SK-N-SH (cell line): ENCODE measurements around the gene FN3K. TPM values are rescaled to one million over a fixed set of nuclear protein-coding genes. Genes with fewer than 3 reads are reported as not detected.

Experiments used
- CTCF ChIA-PET: fragments of 300-600, 350-600 bp; formaldehyde crosslinking; extraction: SDS; loops from one replicate; lab custom pipeline; 2021; lab: Yijun Ruan, JAX
- POLR2A ChIA-PET: fragments of 350-600 bp; sonication (Branson Sonifier 250); formaldehyde crosslinking; extraction: SDS; loops from one replicate; lab custom pipeline; 2020; ENCODE audit warnings: antibody characterized with exemption, inconsistent platforms; lab: Yijun Ruan, JAX
- DNase-seq: peaks from one replicate; pipeline ENCODE4 v3.0.0; 2012
- H2AFZ ChIP-seq: fragments of 200-600 bp; sonication (generic); 2 replicates; pipeline ENCODE4 v1.8.1; 2016; ENCODE audit warnings: antibody characterized with exemption, mild to moderate bottlenecking, low read depth
- H3F3A ChIP-seq: fragments of 200-600 bp; sonication (generic); replicated peaks from 2 replicates; pipeline ENCODE3; 2016; ENCODE audit warnings: antibody characterized with exemption, mild to moderate bottlenecking; ENCODE audit not compliant: insufficient read depth
- H3K27ac ChIP-seq, 2 experiments: fragments of 200-500 bp in 1 of 2; fragments of 200-600 bp in 1 of 2; sonication (Bioruptor generic) in 1 of 2; sonication (generic), shearing (Covaris generic) in 1 of 2; 2 replicates each; pipeline versions ENCODE4 v1.5.1 to v1.6.1; 2014 to 2016; ENCODE audit warnings: low read depth in 2 of 2, inconsistent platforms in 1 of 2, low read length in 1 of 2, mild to moderate bottlenecking in 1 of 2, mixed read lengths in 1 of 2
- H3K27me3 ChIP-seq: fragments of 200-600 bp; sonication (generic), shearing (Covaris generic); 2 replicates; pipeline ENCODE4 v1.6.1; 2016; ENCODE audit warnings: mixed run types; ENCODE audit not compliant: insufficient read depth
- H3K36me3 ChIP-seq, 2 experiments: fragments of 200-500 bp in 1 of 2; fragments of 200-600 bp in 1 of 2; sonication (Bioruptor generic) in 1 of 2; sonication (generic) in 1 of 2; replicated peaks in 1 of 2; 2 replicates each; pipeline versions ENCODE3 to v1.5.1; 2014 to 2016; ENCODE audit warnings: low read length in 1 of 2, mild to moderate bottlenecking in 1 of 2; ENCODE audit not compliant: insufficient read depth in 2 of 2, control insufficient read depth in 1 of 2
- H3K4me1 ChIP-seq, 2 experiments: fragments of 200-500 bp in 1 of 2; fragments of 200-600 bp in 1 of 2; sonication (Bioruptor generic) in 1 of 2; sonication (generic), shearing (Covaris generic) in 1 of 2; 2 replicates each; pipeline versions ENCODE4 v1.5.1 to v1.6.1; 2014 to 2016; ENCODE audit warnings: low read depth in 1 of 2, low read length in 1 of 2, mixed run types in 1 of 2; ENCODE audit not compliant: insufficient read depth in 2 of 2, control insufficient read depth in 1 of 2
- H3K4me2 ChIP-seq: fragments of 200-600 bp; sonication (generic), shearing (Covaris generic); 2 replicates; pipeline ENCODE4 v1.6.1; 2017; ENCODE audit warnings: mixed run types
- H3K4me3 ChIP-seq, 2 experiments: fragments of 200-500 bp in 1 of 2; fragments of 200-600 bp in 1 of 2; sonication (Bioruptor generic) in 1 of 2; sonication (generic), shearing (Covaris generic) in 1 of 2; 2 replicates each; pipeline versions ENCODE4 v1.5.1 to v1.8.1; 2014 to 2016; ENCODE audit warnings: low read depth in 2 of 2, inconsistent platforms in 1 of 2, low read length in 1 of 2, mild to moderate bottlenecking in 1 of 2, mixed read lengths in 1 of 2, moderate library complexity in 1 of 2
- H3K79me2 ChIP-seq: fragments of 200-600 bp; sonication (generic); 2 replicates; pipeline ENCODE4 v1.8.1; 2017; ENCODE audit warnings: mild to moderate bottlenecking; ENCODE audit not compliant: insufficient read depth
- H3K9ac ChIP-seq: fragments of 200-600 bp; sonication (generic); 2 replicates; pipeline ENCODE4 v1.6.1; 2017; ENCODE audit warnings: mixed run types
- H3K9me2 ChIP-seq: fragments of 200-600 bp; sonication (generic); 2 replicates; pipeline ENCODE4 v1.6.1; 2017; ENCODE audit warnings: mixed run types
- H3K9me3 ChIP-seq: fragments of 200-600 bp; sonication (generic); 2 replicates; pipeline ENCODE4 v1.6.1; 2017; ENCODE audit warnings: mixed run types, mild to moderate bottlenecking, moderate library complexity
- H4K20me1 ChIP-seq: fragments of 200-600 bp; sonication (generic); 2 replicates; pipeline ENCODE4 v1.6.1; 2017; ENCODE audit warnings: mild to moderate bottlenecking, mixed run types; ENCODE audit not compliant: insufficient read depth
- ELF1 ChIP-seq: IDR thresholded peaks from 2 replicates; pipeline ENCODE4 v1.4.0; 2012
- EP300 ChIP-seq, 2 experiments: IDR thresholded peaks; 2 replicates each; pipeline versions ENCODE4 v1.4.0 to v1.6.1; 2012; ENCODE audit warnings: borderline replicate concordance in 1 of 2, low read depth in 1 of 2, low read length in 1 of 2
- EZH2phosphoT487 ChIP-seq: fragments of 200-600 bp; sonication (generic); IDR thresholded peaks from 2 replicates; pipeline ENCODE4 v1.6.1; 2017; ENCODE audit warnings: low read depth, mixed run types, mild to moderate bottlenecking, antibody characterized with exemption, moderate library complexity, borderline replicate concordance
- FOXJ3 ChIP-seq: sonication (generic); formaldehyde crosslinking; IDR thresholded peaks from 2 replicates; pipeline ENCODE4 v1.5.1; 2020; ENCODE audit warnings: mild to moderate bottlenecking, missing genetic modification reagents
- FOXM1 ChIP-seq: IDR thresholded peaks from 2 replicates; pipeline ENCODE4 v1.4.0; 2012; ENCODE audit warnings: low read depth, mild to moderate bottlenecking
- GABPA ChIP-seq: IDR thresholded peaks from 2 replicates; pipeline ENCODE4 v1.4.0; 2012; ENCODE audit warnings: low read depth, mild to moderate bottlenecking
- GATA2 ChIP-seq: sonication (generic); formaldehyde crosslinking; IDR thresholded peaks from 2 replicates; pipeline ENCODE4 v1.5.0; 2020; ENCODE audit warnings: mild to moderate bottlenecking, missing genetic modification reagents
- JUND ChIP-seq: IDR thresholded peaks from 2 replicates; pipeline ENCODE4 v1.4.0; 2012
- MAX ChIP-seq: IDR thresholded peaks from 2 replicates; pipeline ENCODE4 v1.4.0; 2012; ENCODE audit warnings: low read depth
- MXI1 ChIP-seq: IDR thresholded peaks from 2 replicates; pipeline ENCODE4 v1.6.1; 2012; ENCODE audit warnings: mild to moderate bottlenecking, low read depth, low read length, improper control_type of control experiment
- NRF1 ChIP-seq: IDR thresholded peaks from 2 replicates; pipeline ENCODE4 v1.6.1; 2012; ENCODE audit warnings: low read depth, mild to moderate bottlenecking, low read length
- RCOR1 ChIP-seq: fragments of 150-350 bp; IDR thresholded peaks from 2 replicates; pipeline ENCODE4 v1.6.1; 2017; ENCODE audit warnings: antibody characterized with exemption, low read length
- REST ChIP-seq: IDR thresholded peaks from 2 replicates; pipeline ENCODE4 v1.6.1; 2012; ENCODE audit warnings: mild to moderate bottlenecking, low read depth, low read length, moderate library complexity
- RXRA ChIP-seq: IDR thresholded peaks from 2 replicates; pipeline ENCODE4 v1.4.0; 2012; ENCODE audit warnings: low read depth, mild to moderate bottlenecking, borderline replicate concordance
- SIN3A ChIP-seq: IDR thresholded peaks from 2 replicates; pipeline ENCODE4 v1.6.1; 2012; ENCODE audit warnings: low read depth, mild to moderate bottlenecking, low read length, moderate library complexity, borderline replicate concordance
- SMC3 ChIP-seq: IDR thresholded peaks from 2 replicates; pipeline ENCODE4 v1.6.1; 2012; ENCODE audit warnings: low read depth, low read length, improper control_type of control experiment
- TAF1 ChIP-seq: IDR thresholded peaks from 2 replicates; pipeline ENCODE4 v1.6.1; 2012; ENCODE audit warnings: low read depth, mild to moderate bottlenecking, low read length, moderate library complexity, borderline replicate concordance
- USF2 ChIP-seq: fragments of 150-350 bp; IDR thresholded peaks from 2 replicates; pipeline ENCODE4 v1.6.1; 2017; ENCODE audit warnings: antibody characterized with exemption, low read length, low read depth, borderline replicate concordance
- ZBTB33 ChIP-seq: IDR thresholded peaks from 2 replicates; pipeline ENCODE4 v1.4.0; 2012; ENCODE audit warnings: low read depth, borderline replicate concordance
- WGBS: methylation state at CpG from one replicate; pipeline ENCODE4 v1.1.6; 2017; ENCODE audit warnings: low lambda C conversion rate; 5-methylcytosine and 5-hydroxymethylcytosine counted together
- polyA plus RNA-seq, 3 experiments: library from polyadenylated mRNA; depleted of rRNA; stranded (reverse); fragments of >200 nt; gene quantifications; 2 replicates each; pipeline ENCODE4 v1.2.3, GENCODE V29; 2012

FN3K gene
- polyA plus RNA-seq, 1 of the 3 experiments (the other 2 are of a cell fraction) = 9.9 TPM

GRCh38 chr17:82694647-82695046, 40.8 kb upstream of the FN3K start (continued):
- TF ChIP-seq REST (no peak), SIN3A (no peak), GABPA (no peak), JUND (no peak), FOXJ3 (CRISPR knock-in tag) (no peak), GATA2 (CRISPR knock-in tag) (no peak), RXRA (no peak), MXI1 (no peak)

- peaks cover 0 to 8% of the 10 kb centered on the region in 2 experiments for H3K36me3 ChIP-seq
- H3K27me3 ChIP-seq = no peaks in the 10 kb centered on the region
- H3K4me2 ChIP-seq = no peak overlapping the region
- POLR2A ChIA-PET = no interaction called here
- CTCF ChIA-PET = interaction anchor here (2.3 kb wide), 1 partner anchor 79 kb away, joined by 6 read pairs; no protein-coding TSS in a partner anchor
- no peaks in the 10 kb centered on the region for H3K9me2 ChIP-seq
- no peak for TF ChIP-seq FOXJ3 (CRISPR knock-in tag)
- TF ChIP-seq MAX = no peak
- no peak for TF ChIP-seq NRF1
- no peak for TF ChIP-seq EZH2phosphoT487
- no peak for TF ChIP-seq FOXM1
- TF ChIP-seq ELF1 = no peak
- no peak for TF ChIP-seq TAF1
- no peak for TF ChIP-seq SMC3
- no peak for TF ChIP-seq ZBTB33
- TF ChIP-seq EP300 (IDR thresholded peaks at IDR 0.05; ENCODE audit: borderline replicate concordance in 1 of 2, low read depth in 1 of 2, low read length in 1 of 2) = no peak
- no peak for TF ChIP-seq RCOR1
- TF ChIP-seq USF2 = no peak
- no peaks in the 10 kb centered on the region for H4K20me1 ChIP-seq
- no peak overlapping the region for H3K27ac ChIP-seq
- no peak overlapping the region for H2AFZ ChIP-seq
- H3K4me3 ChIP-seq = no peak overlapping the region
- H3K9ac ChIP-seq = no peak overlapping the region
- H3K9me3 ChIP-seq = no peaks in the 10 kb centered on the region; the same call in 1 of the 2 replicates
- no peaks in the 10 kb centered on the region for H3F3A ChIP-seq
- no peak for DNase-seq
- 94% methylated on average over 17 of the region's 17 CpGs for WGBS
- 0 out of 2 replicates have a peak, but pooled peaks cover 4% of the 10 kb centered on the region for H3K79me2 ChIP-seq
- peaks cover 0 to 14% of the 10 kb centered on the region in 2 experiments; a peak in 1 of 4 replicates for H3K4me1 ChIP-seq
Measured at GRCh38 chr17:82696259-82696658, 39.2 kb upstream of the FN3K start.
